A549 (cell line): ENCODE measurements around the gene STAP2. TPM values are rescaled to one million over a fixed set of nuclear protein-coding genes. Genes with fewer than 3 reads are reported as not detected.

Experiments used
- ATAC-seq, 2 experiments: fragments of 200-7000 bp in 1 of 2; fragments of >200 bp in 1 of 2; cut with Nextera tagmentation in 1 of 2; cut with Tn5 transposase in 1 of 2; 3 replicates each; pipeline versions ENCODE4 v1.8.0 to v1.9.1; 2018 to 2020; ENCODE audit warnings: mild to moderate bottlenecking in 1 of 2, moderate library complexity in 1 of 2
- CTCF ChIA-PET: fragments of 300-600 bp; sonication (Branson Sonifier 250); formaldehyde crosslinking; extraction: SDS; loops from one replicate; lab custom pipeline; 2021; ENCODE audit warnings: antibody characterized with exemption, inconsistent platforms; lab: Yijun Ruan, JAX
- POLR2A ChIA-PET: fragments of 350-600 bp; formaldehyde crosslinking; extraction: SDS; loops from one replicate; lab custom pipeline; 2021; ENCODE audit warnings: antibody characterized with exemption, inconsistent platforms; lab: Yijun Ruan, JAX
- DNase-seq, 2 experiments: peaks; one replicate each; pipeline versions ENCODE4 v3.0.0 to v3.0.0-alpha.2; 2011 to 2016; ENCODE audit warnings: low read depth in 1 of 2, low spot score in 1 of 2
- FAIRE-seq: peaks from 2 replicates; lab custom pipeline; 2011; peaks lifted over from hg19 to GRCh38; lab: Jason Lieb, UNC
- H3K27ac ChIP-seq, 2 experiments: fragments of >200 bp; sonication (Bioruptor Twin); formaldehyde crosslinking; 3 replicates each; pipeline ENCODE4 v1.5.1; 2016 to 2017
- H3K4me1 ChIP-seq: fragments of >200 bp; sonication (Bioruptor Twin); formaldehyde crosslinking; 3 replicates; pipeline ENCODE4 v1.6.1; 2016
- H3K4me2 ChIP-seq: fragments of >200 bp; sonication (Bioruptor Twin); formaldehyde crosslinking; 3 replicates; pipeline ENCODE4 v1.6.1; 2016
- H3K4me3 ChIP-seq: fragments of >200 bp; sonication (Bioruptor Twin); formaldehyde crosslinking; 3 replicates; pipeline ENCODE4 v1.5.1; 2016
- H3K9me3 ChIP-seq: fragments of >200 bp; sonication (Bioruptor Twin); formaldehyde crosslinking; 3 replicates; pipeline ENCODE4 v1.6.1; 2016
- EHF ChIP-seq: fragments of 250-450 bp; sonication (Bioruptor Pico); IDR thresholded peaks from 2 replicates; pipeline ENCODE4 v1.5.0; 2020; ENCODE audit warnings: mild to moderate bottlenecking
- FOSB ChIP-seq: fragments of 250-450 bp; sonication (Bioruptor Pico); IDR thresholded peaks from 2 replicates; pipeline ENCODE4 v1.5.0; 2020; ENCODE audit warnings: mild to moderate bottlenecking, moderate library complexity
- GATA3 ChIP-seq: IDR thresholded peaks from 2 replicates; pipeline ENCODE4 v1.6.1; 2012; ENCODE audit warnings: borderline replicate concordance
- HEYL ChIP-seq: fragments of 250-450 bp; sonication (Bioruptor Pico); IDR thresholded peaks from 2 replicates; pipeline ENCODE4 v1.8.0; 2021; ENCODE audit warnings: mild to moderate bottlenecking, moderate library complexity
- JUN ChIP-seq, 2 experiments: fragments of >200 bp; sonication (Bioruptor Twin); formaldehyde crosslinking; IDR thresholded peaks; 2 replicates in 1 of 2; 3 replicates in 1 of 2; pipeline ENCODE4 v1.6.1; 2016 to 2017
- KDM1A ChIP-seq: fragments of 200-600 bp; sonication (generic); IDR thresholded peaks from 2 replicates; pipeline ENCODE4 v1.6.1; 2016; ENCODE audit warnings: low read depth, mild to moderate bottlenecking
- MAFK ChIP-seq: fragments of 450-650 bp; IDR thresholded peaks from 2 replicates; pipeline ENCODE4 v1.6.1; 2014; ENCODE audit not compliant: partially characterized antibody
- NFE2L2 ChIP-seq: fragments of 150-350 bp; conservative IDR thresholded peaks from 2 replicates; pipeline ENCODE4 v1.6.1; 2014; ENCODE audit warnings: low read length
- NPAS2 ChIP-seq: fragments of 250-450 bp; sonication (Bioruptor Pico); IDR thresholded peaks from 2 replicates; pipeline ENCODE4 v1.8.0; 2022; ENCODE audit warnings: mild to moderate bottlenecking, moderate library complexity, borderline replicate concordance
- RAD21 ChIP-seq, 2 experiments: fragments of >200 bp in 1 of 2; sonication (Bioruptor Twin) in 1 of 2; formaldehyde crosslinking in 1 of 2; IDR thresholded peaks in 1 of 2; conservative IDR thresholded peaks in 1 of 2; 2 replicates in 1 of 2; 3 replicates in 1 of 2; pipeline ENCODE4 v1.6.1; 2012 to 2018; ENCODE audit warnings: inconsistent platforms in 1 of 2
- RARB ChIP-seq: fragments of 250-450 bp; sonication (Bioruptor Pico); IDR thresholded peaks from 2 replicates; pipeline ENCODE4 v1.8.0; 2021; ENCODE audit warnings: mild to moderate bottlenecking, moderate library complexity
- RFX5 ChIP-seq: fragments of 450-650 bp; IDR thresholded peaks from 2 replicates; pipeline ENCODE4 v1.7.1; 2014; ENCODE audit warnings: antibody characterized with exemption, mild to moderate bottlenecking, moderate library complexity
- SREBF2 ChIP-seq: fragments of 450-650 bp; IDR thresholded peaks from 2 replicates; pipeline ENCODE4 v1.6.1; 2014; ENCODE audit warnings: mild to moderate bottlenecking, moderate library complexity
- whole genome bisulfite sequencing: methylation state at CpG from one replicate; pipeline ENCODE4 v1.1.6; 2017; ENCODE audit errors: missing lambda C conversion rate; 5-methylcytosine and 5-hydroxymethylcytosine counted together
- polyA minus RNA-seq: library from RNA; depleted of rRNA, polyadenylated mRNA; stranded (reverse); fragments of >200 nt; gene quantifications from 2 replicates; pipeline ENCODE4 v1.2.3, GENCODE V29; 2011; rRNA and poly(A)+ RNA removed
- polyA plus RNA-seq, 4 experiments: library from polyadenylated mRNA; depleted of rRNA in 3 of 4; stranded (reverse); fragments of >200 nt; fragmentation: RNase III in 1 of 4; extraction: RNeasy Plus Mini Kit Qiagen cat#74134 plus additional on column Dnase treatment in 1 of 4; gene quantifications; 2 replicates in 3 of 4; 3 replicates in 1 of 4; pipeline ENCODE4 v1.2.3, GENCODE V29; 2011 to 2017
- TF ChIP-seq, protein P1 (sequence below): fragments of 250-450 bp; sonication (Bioruptor Pico); IDR thresholded peaks from 2 replicates; pipeline ENCODE4 v1.5.0; 2020; ENCODE audit warnings: low read depth, mild to moderate bottlenecking, moderate library complexity
- TF ChIP-seq, protein P2 (sequence below): fragments of 450-650 bp; IDR thresholded peaks from 2 replicates; pipeline ENCODE4 v1.6.1; 2014; ENCODE audit warnings: antibody characterized with exemption
- TF ChIP-seq, protein P3 (sequence below): IDR thresholded peaks from 2 replicates; pipeline ENCODE4 v1.6.1; 2012
- TF ChIP-seq, protein P4 (sequence below): fragments of 200-600 bp; sonication (generic); IDR thresholded peaks from 2 replicates; pipeline ENCODE4 v1.6.1; 2016; ENCODE audit warnings: antibody characterized with exemption, mild to moderate bottlenecking, moderate library complexity

STAP2 gene, protein sequence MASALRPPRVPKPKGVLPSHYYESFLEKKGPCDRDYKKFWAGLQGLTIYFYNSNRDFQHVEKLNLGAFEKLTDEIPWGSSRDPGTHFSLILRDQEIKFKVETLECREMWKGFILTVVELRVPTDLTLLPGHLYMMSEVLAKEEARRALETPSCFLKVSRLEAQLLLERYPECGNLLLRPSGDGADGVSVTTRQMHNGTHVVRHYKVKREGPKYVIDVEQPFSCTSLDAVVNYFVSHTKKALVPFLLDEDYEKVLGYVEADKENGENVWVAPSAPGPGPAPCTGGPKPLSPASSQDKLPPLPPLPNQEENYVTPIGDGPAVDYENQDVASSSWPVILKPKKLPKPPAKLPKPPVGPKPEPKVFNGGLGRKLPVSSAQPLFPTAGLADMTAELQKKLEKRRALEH
- polyA plus RNA-seq (2011; rRNA removed) (0.19 and 0.25 TPM in 2 replicates), polyA plus RNA-seq (2017; fragmentation: RNase III; extraction: RNeasy Plus Mini Kit Qiagen cat#74134 plus additional on column Dnase treatment) (0.29 TPM in 1 of 3 replicates, not detected in the others), polyA minus RNA-seq (not detected in 2 replicates)
- 0.14 and 0.19 TPM in 2 replicates for polyA plus RNA-seq (2012; cell fraction: cytosol; rRNA removed)
- polyA plus RNA-seq (2012; cell fraction: nucleus; rRNA removed), result 0.16 and 0.47 TPM in 2 replicates

DNA sequence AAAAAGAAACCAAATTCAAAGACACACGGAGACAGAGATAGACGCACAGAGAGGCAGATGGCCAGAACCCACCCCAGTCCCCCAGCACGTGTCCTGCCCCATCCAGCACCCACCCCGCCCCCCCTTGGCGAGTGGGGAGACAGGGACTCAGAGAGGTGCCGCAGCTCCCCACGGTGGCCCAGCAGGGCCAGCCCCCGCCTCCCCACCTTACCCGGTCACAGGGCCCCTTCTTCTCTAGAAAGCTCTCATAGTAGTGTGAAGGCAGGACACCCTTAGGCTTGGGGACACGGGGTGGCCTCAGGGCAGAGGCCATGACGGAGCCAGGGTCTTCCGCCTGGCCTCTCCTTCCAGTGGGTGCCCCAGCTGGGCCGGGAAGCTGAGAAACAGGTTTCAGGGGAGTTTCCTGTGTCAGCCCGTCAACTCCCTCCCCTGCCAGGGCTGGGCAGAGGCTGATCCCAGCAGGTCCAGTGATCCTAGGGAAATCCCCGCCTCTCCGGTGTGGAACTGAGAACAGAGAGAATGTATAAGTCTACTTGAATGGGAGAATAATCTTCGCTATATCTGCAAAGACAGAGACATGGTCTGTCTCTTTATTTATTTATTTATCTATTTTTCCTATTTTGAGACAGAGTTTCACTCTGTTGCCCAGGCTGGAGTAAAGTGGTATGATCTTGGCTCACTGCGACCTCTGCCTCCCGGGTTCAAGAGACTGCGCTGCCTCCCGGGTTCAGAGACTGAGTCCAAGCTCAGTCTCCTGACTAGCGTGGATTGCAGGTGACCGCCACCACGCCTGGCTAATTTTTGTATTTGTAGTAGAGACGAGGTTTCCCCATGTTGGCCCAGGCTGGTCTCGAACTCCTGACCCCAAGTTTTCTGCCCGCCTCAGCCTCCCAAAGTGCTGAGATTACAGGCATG is at the start of gene STAP2:
Gene STAP2, minus strand, starts transcription at position 387 of the 915 bp plus-strand sequence. Its CDS starts 74 bp downstream, at position 313.
- POLR2A ChIA-PET, result interaction anchor here (0.5 kb wide), 1 partner anchor 69 kb away, joined by 3 read pairs; no protein-coding TSS in a partner anchor
- H3K4me3 ChIP-seq, result no peak within 1 kb of the TSS
- TF ChIP-seq HEYL (CRISPR knock-in tag), result no peak
- TF ChIP-seq RFX5, result no peak
- TF ChIP-seq GATA3, result no peak
- no peak for TF ChIP-seq FOSB (CRISPR knock-in tag)
- TF ChIP-seq JUN (IDR thresholded peaks at IDR 0.05), result no peak
- TF ChIP-seq NPAS2 (CRISPR knock-in tag), result no peak
- TF ChIP-seq, protein P1, sequence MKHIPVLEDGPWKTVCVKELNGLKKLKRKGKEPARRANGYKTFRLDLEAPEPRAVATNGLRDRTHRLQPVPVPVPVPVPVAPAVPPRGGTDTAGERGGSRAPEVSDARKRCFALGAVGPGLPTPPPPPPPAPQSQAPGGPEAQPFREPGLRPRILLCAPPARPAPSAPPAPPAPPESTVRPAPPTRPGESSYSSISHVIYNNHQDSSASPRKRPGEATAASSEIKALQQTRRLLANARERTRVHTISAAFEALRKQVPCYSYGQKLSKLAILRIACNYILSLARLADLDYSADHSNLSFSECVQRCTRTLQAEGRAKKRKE (CRISPR knock-in tag), result no peak
- no peak for TF ChIP-seq NFE2L2
- TF ChIP-seq SREBF2, result no peak
- TF ChIP-seq, protein P2, sequence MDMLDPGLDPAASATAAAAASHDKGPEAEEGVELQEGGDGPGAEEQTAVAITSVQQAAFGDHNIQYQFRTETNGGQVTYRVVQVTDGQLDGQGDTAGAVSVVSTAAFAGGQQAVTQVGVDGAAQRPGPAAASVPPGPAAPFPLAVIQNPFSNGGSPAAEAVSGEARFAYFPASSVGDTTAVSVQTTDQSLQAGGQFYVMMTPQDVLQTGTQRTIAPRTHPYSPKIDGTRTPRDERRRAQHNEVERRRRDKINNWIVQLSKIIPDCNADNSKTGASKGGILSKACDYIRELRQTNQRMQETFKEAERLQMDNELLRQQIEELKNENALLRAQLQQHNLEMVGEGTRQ, result no peak
- TF ChIP-seq RARB (CRISPR knock-in tag), result no peak
- TF ChIP-seq, protein P3, sequence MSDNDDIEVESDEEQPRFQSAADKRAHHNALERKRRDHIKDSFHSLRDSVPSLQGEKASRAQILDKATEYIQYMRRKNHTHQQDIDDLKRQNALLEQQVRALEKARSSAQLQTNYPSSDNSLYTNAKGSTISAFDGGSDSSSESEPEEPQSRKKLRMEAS, result no peak
- no peak for TF ChIP-seq KDM1A
- TF ChIP-seq, protein P4, sequence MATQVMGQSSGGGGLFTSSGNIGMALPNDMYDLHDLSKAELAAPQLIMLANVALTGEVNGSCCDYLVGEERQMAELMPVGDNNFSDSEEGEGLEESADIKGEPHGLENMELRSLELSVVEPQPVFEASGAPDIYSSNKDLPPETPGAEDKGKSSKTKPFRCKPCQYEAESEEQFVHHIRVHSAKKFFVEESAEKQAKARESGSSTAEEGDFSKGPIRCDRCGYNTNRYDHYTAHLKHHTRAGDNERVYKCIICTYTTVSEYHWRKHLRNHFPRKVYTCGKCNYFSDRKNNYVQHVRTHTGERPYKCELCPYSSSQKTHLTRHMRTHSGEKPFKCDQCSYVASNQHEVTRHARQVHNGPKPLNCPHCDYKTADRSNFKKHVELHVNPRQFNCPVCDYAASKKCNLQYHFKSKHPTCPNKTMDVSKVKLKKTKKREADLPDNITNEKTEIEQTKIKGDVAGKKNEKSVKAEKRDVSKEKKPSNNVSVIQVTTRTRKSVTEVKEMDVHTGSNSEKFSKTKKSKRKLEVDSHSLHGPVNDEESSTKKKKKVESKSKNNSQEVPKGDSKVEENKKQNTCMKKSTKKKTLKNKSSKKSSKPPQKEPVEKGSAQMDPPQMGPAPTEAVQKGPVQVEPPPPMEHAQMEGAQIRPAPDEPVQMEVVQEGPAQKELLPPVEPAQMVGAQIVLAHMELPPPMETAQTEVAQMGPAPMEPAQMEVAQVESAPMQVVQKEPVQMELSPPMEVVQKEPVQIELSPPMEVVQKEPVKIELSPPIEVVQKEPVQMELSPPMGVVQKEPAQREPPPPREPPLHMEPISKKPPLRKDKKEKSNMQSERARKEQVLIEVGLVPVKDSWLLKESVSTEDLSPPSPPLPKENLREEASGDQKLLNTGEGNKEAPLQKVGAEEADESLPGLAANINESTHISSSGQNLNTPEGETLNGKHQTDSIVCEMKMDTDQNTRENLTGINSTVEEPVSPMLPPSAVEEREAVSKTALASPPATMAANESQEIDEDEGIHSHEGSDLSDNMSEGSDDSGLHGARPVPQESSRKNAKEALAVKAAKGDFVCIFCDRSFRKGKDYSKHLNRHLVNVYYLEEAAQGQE, result no peak
- no peak for TF ChIP-seq EHF
- TF ChIP-seq MAFK, result no peak
- TF ChIP-seq RAD21 (conservative IDR thresholded peaks at IDR 0.05 in 1 of 2, IDR thresholded peaks at IDR 0.05 in 1 of 2), result no peak
- no peaks in the 10 kb centered on the region for H3K9me3 ChIP-seq
- H3K27ac ChIP-seq, result no peak within 1 kb of the TSS
- H3K4me2 ChIP-seq, result no peak within 1 kb of the TSS
- CTCF ChIA-PET, result no interaction called here
- ATAC-seq (no peak), FAIRE-seq (no peak), DNase-seq (no peak)
- 70% methylated on average over 26 of the region's 27 CpGs for WGBS
- 0 out of 3 replicates have a peak, but pooled peaks cover 3% of the 10 kb centered on the region for H3K4me1 ChIP-seq
